ENCODE measurements around the gene NR4A1.

- TF ChIP-seq CTCF (conservative IDR thresholded peaks at IDR 0.05; ENCODE audit: low read length) (no peak), EZH2phosphoT487 (IDR thresholded peaks at IDR 0.05; ENCODE audit: borderline replicate concordance, low read depth, low read length) (no peak)
Measured at GRCh38 chr12:52063082-52063924, 12.1 kb downstream of the NR4A1 start.

Data from OCI-LY7 (cell line).